HG03039 (cell line): ENCODE measurements around the gene DEUP1.
"Not testable (repeated sequence)": the region's sequence is repeated elsewhere in the genome, so short reads cannot be mapped to it uniquely, and the experiment has no call there.

Experiments used
- ATAC-seq: cut with Tn5 transposase; IDR thresholded peaks from one replicate; pipeline ENCODE4 v1.9.1; 2021; ENCODE audit warnings: mild to moderate bottlenecking, moderate library complexity; ENCODE audit not compliant: unreplicated experiment

DEUP1 gene

DNA sequence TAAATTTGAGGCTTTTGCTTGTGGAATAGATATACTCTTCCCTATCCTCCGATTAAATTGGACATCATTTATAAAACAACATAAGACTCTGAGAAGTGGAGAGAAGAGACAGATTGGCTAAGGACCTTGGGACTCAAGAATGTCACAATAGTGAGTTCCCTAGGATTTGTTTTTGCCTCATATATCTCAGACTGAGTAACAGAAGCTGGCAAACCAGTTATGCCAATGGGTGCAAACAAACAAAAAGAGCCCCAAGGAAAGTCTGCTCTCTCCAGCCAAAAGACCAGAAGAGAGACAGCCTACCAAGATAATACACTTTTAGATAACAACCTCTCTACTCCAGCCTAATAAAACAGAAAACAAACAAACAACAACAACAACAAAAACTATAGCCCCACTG lies 28.9 kb downstream of the DEUP1 start:
- no peak for ATAC-seq

DNA sequence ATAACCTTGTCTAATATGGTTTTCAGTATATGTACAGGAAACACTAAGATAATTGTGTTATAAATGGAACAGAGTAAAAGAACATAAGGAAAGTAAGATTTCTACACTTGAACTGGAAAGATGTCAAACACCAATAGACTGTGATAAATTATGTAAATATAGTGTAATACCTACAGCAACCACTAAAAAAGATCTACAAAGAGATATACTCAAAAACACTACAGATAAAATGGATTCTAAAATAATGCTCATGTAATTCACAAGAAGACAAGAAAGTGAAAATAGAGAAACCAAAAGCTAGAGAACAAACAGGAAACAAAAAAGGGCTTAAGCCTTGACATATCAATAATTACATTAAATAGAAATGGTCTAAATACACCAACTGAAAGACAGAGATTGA lies 30.9 kb downstream of the DEUP1 start:
- ATAC-seq = no peak

DNA sequence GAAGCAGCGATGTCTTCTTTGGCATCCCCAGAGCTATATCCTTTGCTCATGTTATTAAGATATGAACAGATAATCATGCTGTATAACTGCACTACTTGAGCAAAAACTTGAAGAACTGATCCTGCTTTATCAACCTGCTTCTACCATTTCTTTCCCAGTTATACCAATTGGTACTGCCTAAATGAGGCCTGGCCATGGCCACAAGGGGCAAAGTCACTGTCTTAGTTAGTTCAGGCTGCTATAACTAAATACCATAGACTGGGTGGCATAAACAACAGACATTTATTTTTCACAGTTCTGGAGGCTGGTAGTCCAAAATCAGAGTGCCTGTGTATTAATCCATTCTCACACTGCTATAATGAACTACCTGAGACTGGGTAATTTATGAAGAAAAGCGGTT lies 37.5 kb downstream of the DEUP1 start:
- no peak for ATAC-seq

DNA sequence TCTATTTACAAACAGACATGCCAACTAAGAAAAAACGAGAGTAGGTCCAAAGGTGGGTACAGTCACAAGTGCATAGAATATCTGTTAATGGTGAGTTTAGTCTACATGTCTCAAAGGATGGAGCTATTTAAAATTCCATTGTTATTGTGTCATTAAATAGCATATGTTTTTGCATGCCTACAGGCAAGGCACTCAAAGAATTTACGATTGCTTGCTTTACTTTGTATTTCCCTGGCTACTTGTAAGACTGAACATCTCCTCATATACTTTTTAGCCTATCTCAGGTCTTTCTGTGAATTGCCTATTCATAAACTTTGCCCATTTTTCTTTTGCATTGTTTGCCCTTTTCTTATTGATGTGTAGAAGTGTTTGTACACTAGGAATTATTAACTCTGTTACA lies 39.7 kb downstream of the DEUP1 start:
- ATAC-seq = no peak

DNA sequence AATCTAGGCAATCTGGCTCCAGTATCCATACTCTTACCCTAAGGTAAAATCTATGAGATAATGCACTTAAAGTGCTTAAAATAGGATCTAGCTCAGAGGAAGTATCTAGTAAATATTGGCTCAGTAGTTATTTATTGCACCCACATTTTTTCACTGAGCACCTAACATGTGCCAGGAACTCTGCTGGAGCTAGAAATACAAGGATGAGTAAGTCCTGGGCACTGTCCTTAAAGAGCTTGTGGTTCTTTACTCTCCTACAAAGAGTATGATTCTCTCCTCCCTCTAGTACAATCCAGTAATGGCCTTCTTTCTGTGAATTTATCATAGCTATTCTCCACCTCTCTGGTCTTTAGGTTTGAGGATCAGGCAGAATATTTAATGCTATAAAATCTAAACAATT lies 59.2 kb downstream of the DEUP1 start:
- no peak for ATAC-seq

DNA sequence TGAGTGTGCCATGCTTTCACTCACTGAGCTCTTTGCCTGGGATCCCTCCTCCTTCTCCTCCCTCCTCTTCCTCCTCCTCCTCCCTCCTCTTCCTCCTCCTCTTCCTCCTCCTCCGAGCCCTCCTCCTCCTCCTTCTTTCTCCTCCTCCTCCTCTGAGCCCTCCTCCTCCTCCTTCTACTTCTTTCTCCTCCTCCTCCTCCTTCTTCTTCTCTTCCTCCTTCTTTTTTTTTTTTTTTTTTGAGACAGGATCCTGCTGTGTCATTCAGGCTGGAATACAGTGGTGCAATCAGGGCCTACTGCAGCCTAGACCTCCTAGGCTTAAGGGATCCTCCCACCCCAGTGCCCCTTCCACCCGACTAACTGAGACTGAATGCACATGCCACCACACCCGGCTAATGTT lies 62.3 kb downstream of the DEUP1 start:
- ATAC-seq = no peak

DNA sequence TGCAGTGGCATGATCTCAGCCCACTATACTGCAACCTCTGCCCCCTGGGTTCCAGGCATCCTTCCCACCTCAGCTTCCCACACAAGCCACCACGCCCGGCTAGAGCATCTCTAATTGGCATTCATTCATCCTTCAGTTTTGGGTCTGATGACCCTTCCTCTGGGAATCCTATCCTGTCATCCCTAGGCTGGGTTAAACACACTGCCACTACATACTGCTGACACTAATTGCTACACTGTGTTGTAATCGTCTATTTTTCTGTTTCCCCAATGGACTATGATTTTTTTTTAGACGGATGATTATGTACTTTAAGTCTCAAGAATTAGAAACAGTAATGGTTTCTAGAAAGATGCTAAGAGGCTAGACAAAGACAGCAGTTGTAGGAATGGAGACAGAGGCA lies 62.8 kb downstream of the DEUP1 start:
- ATAC-seq = no peak

DNA sequence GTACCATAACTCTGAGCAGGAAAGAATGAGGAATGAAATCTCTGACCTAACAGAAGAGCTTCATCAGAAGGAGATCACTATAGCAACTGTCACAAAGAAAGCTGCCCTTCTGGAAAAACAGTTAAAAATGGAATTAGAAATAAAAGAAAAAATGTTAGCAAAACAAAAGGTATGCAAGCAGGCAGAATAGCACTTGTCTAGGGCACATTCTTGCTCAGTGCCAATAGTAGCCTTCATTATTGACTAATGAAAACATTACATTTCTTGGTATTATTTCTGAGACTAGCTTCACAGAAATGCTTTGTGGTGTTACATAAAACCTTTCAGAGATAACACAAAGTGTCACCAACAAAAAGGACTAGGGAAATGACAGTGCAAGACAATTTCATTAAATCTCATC lies 63.9 kb downstream of the DEUP1 start:
- ATAC-seq = no peak

DNA sequence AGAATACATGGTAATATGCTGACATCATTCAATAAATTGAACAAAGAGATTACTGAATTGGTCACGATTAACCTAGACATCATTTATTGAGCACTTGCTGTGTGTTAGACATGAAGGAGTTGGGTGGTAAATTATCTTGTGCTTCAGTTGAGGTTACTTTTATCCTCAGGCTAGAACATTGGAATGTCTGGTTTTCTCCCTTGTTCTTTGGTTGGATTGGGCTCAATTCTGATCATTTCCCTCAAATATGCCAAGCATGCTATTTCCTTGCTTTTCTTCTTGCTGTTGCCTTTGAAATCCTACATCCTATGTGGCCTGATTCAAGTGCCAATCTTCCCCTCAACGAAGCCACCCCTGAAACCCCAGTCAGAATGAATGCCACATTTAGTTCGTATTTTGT lies 65.8 kb downstream of the DEUP1 start:
- ATAC-seq = no peak

DNA sequence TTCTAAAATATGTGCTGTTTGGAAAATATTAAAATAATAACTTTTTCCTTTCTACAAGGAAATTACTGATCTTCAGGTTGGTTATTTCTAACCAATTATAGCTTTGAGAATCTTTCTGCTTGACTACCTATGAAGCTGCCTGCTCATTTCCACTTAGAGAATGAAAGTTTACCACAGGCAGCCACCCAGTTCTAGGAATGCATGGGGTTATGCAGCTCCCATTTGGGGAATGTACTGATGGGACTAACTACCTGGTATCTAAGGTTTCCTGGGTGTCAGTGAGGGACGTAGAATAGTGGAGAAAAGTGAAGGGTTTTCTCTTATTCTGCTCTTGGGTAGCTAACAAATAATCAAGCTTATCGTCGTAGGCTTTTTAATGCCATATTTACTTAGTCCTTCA lies 73.4 kb downstream of the DEUP1 start:
- ATAC-seq = no peak

DNA sequence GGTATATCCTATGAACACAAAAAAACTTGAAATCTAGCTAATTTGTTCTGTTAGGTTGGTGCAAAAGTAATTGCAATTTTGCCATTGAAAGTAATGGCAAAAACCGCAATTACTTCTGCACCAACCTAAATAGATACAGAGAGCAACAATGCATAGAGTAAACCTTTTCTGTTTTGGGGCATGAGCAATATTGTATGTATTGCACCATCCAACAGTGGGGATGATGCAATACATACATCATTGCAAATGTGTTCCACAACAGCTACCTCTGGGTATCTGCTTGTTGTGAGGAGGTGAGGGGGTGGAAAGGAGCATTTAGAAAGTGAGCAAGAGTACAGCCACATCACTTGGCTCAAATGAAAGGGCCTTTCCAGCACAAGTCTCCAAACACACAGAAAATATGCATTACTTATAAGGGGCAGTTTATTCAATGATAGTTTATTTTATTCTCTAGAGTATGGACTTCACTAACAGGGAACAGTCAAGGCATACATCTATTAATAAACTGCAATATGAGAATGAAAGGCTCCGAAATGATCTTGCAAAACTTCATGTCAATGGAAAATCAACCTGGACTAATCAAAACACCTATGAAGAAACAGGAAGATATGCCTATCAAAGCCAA lies 77.3 kb downstream of the DEUP1 start:
- ATAC-seq = no peak

DNA sequence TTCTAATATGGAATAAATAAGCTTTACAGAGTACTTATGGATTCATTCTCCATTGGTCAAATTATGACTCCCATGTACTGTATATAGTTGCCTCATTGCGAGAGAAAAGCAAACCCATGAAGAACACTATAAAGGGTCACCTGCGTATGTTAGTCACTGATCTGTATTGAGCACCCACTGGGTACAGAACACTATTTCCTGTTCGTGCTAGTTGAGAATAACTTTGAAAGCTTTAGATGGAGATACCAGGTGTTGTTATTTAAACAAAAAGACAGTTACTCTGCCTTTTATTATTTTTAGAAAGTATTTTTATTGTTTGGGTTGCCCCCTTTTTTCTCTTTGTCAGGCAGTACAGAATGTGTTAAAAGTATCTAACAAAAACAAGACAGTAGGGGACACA lies 79.9 kb downstream of the DEUP1 start:
- no peak for ATAC-seq

DNA sequence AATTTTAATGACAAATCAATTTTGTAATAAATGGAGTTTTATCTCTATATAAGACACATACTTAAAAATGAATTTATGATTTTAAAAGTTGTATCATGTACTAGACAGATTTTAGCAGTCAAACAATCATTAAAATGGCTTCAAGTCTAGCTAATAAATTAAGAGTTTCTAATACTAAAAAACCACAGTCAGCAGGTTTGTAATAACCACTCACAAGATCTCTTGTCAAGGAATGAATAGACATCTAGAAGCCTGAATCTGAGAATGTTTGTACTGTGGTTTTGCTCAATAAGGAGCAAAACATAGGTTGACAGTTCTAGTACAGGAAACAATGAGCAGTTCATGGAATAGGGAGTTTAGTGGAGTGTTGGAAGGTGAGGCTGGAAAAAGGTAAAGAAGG lies 81.2 kb downstream of the DEUP1 start:
- ATAC-seq = no peak

DNA sequence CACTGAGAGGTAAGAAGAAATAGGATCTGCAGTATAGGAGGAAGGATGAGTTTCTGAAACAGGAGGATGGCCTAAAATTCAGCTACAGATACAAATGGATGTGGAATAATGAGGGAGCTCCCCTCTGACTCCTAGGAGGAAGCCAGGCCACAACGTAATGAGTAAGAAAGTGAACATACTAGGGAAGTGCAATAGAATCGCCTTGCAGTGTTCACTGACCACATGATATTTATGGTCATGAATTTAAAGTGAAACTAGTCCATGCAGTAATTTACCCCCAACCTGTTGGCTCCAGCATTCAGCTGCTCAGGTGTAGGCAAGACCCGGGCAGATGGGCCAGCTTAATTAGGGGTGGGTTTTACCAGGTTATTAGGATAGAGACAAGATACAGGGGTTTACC lies 101.7 kb downstream of the DEUP1 start:
- no peak for ATAC-seq

DNA sequence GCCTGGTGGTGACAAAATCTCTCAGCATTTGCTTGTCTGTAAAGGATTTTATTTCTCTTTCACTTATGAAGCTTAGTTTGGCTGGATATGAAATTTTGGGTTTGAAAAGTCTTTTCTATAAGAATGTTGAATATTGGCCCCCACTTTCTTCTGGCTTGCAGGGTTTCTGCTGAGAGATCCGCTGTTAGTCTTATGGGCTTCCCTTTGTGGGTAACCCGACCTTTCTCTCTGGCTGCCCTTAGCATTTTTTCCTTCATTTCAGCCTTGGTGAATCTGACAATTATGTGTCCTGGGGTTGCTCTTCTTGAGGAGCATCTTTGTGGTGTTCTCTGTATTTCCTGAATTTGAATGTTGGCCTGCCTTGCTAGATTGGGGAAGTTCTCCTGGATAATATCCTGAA lies 112.7 kb downstream of the DEUP1 start:
- not testable (repeated sequence) for ATAC-seq

DNA sequence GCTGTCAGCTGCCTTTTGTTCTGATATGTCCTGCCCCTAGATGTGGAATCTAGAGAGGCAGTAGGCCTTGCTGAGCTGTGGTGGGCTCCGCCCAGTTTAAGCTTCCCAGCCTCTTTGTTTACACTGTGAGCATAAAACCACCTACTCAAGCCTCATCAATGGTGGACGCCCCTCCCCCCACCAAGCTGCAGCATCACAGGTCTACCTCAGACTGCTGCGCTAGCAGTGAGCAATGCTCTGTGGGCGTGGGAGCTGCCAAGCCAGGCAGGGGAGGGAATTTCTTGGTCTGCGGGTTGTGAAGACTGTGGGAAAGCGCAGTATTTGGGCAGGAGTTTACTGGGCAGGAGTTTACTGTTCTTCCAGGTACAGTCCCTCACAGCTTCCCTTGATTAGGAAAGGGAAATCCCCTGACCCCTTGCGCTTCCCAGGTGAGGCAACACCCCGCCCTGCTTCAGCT lies 114.1 kb downstream of the DEUP1 start:
- no peak for ATAC-seq

DNA sequence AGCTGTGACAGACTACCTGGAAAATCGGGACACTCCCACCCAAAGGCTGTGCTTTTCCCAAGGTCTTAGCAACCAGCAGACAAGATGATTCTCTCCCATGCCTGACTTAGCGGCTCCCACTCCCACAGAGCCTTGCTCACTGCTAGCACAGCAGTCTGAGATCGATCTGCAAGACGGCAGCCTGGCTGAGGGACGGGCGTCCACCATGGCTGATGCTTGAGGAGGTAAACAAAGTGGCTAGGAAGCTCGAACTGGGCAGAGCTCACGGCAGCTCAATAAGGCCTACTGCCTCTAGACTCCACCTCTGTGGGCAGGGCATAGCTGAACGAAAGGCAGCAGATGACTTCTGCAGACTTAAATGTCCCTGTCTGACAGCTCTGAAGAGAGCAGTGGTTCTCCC lies 127.7 kb downstream of the DEUP1 start:
- no peak for ATAC-seq

DNA sequence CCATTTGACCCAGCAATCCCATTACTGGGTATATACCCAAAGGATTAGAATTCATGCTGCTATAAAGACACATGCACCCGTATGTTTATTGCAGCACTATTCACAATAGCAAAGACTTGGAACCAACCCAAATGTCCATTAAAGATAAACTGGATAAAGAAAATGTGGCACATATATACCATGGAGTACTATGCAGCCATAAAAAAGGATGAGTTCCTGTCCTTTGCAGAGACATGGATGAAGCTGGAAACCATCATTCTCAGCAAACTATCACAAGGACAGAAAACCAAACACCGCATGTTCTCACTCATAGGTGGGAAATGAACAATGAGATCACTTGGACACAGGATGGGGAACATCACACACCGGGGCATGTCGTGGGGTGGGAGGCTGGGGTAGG lies 133.1 kb downstream of the DEUP1 start:
- ATAC-seq = not testable (repeated sequence)

DNA sequence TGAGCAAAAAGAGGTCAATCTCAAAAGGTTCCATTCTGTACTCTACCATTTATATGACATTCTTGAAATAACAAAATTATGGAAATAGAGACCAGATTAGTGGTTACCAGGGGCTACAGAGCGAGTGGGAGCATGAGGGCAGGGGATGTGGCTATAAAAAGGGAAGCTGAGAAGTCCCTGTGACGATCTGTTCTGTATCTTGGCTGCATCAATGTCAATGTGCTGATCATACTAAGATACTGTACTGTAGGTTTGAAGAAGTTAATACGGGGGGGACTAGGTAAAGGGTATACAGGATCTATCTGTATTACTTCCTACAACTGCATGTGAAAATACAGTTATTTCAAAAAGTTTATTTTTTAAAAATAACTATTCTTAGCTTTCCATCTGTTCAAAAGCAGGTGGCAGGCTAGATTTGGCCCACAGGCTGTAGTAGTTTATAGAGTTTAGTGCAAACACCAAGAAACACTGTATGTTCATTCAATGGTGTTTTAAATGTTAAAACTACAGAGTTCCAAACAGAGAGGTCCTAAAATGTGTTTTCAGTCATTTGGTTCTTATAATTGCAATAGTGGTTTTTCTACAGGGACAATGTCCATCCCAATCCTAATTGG lies 134.5 kb downstream of the DEUP1 start:
- ATAC-seq = no peak

DNA sequence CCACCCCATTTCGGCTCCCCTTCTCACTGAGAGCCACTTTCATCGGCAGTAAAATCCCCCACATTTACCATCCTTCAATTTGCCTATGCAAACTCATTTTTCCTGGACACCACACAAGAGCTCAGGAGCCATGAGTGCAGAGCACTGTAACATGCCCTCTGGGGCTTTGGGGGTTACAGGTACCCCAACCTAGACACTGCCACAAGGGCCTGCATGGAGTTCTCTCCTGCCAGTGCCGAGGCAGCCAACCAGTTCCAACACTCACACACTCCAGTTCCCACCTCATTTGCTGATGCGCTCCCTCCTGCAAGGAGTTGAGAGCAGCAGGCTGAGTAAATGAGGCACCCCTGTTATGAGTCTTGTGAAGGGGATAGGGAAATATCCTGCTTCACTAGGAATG lies 136.5 kb downstream of the DEUP1 start:
- no peak for ATAC-seq

DNA sequence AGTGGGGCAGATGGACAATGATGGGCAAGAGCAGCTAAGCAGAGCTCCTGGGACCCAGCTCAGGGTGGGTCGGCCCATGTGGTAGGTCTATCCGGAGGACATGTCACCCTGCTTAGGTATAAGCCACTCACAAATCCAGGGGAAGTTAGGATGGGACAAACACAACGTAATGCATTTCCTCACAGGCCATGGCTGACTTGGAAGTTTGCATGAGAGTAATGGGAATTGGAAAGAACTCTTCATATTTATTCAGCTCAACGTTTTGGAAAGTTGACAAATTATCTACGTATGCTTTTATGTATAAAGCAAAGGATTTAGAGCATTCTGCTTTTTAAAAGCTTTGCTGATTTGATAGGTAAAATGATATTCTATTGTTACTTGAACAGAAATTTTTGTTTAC lies 137.7 kb downstream of the DEUP1 start:
- no peak for ATAC-seq

DNA sequence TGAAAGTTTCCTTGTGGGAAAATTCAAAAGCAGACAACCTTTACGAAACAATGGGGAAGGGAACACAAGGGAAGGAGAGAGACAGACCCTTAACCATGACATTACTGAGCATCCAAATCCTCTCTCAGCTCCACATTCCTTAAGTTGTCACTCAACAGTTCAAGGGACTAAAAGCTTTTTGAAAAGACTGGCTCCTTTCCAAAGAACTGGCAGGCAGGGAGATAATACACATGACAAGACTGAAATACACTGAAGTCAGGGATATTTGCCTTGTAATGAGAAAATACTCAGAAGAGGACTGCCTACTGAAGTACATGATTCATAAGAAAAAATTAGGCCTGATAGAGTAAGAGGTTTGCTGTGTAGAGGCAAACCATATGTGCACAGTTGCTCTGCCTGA lies 143.6 kb downstream of the DEUP1 start:
- ATAC-seq = no peak

DNA sequence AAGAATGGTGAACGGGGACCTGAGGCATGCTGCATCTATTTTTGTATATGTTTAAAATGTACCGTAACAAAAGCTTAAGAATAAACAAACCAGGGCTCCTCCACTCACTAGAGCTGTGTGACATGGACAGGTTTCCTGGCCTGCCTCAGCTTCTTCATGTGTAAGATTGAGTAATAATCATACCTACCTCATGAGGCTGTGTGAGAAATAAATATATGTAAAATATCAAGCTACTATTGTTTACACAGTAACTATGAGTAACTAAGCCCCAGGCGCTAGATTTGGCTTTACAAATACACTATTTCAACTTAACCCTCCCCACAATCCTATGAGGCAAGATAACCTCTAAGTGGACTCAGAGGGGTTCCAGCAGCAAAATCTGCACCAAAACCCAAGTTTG lies 146.3 kb downstream of the DEUP1 start:
- no peak for ATAC-seq
